ENCODE data around the gene CTDP1.

- no peak for TF ChIP-seq POU6F1 (CRISPR knock-in tag; IDR thresholded peaks at IDR 0.05; ENCODE audit: borderline replicate concordance, low read depth)
- no peak for TF ChIP-seq ZFP3 (CRISPR knock-in tag; IDR thresholded peaks at IDR 0.05)
Observed at GRCh38 chr18:79772108-79772864, 92.7 kb downstream of the CTDP1 start.
